LNCAP (cell line): Measurements from ENCODE around the gene SLC38A8.
A peak's percentile ranks its signal among the peaks of the same experiment; 100 is the strongest.

Experiments
- TF ChIP-seq, protein P1 (sequence below): fragments of 450-650 bp; IDR thresholded peaks from 2 replicates; pipeline ENCODE4 v1.5.1; 2017; ENCODE audit warnings: mild to moderate bottlenecking

SLC38A8 gene

DNA sequence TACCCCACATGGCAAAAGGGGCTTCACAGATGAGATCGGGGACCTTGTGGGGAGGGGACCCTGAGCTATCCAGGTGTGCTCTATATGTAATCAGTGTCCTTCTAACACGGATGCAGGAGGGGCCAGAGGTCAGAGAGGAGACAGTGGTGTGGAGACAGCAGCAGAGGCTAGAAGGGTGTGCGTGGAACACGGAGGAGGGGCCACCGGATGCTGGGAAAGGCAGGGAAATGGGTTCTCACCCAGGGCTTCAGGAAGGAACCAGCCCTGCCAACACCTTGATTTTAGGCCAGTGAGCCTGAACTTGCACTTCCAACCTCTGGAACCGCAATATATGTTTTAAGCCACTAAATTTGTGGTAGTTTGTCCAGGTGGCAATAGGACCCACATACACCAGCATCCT, 4.6 kb upstream of the SLC38A8 start:
- TF ChIP-seq, protein P1, sequence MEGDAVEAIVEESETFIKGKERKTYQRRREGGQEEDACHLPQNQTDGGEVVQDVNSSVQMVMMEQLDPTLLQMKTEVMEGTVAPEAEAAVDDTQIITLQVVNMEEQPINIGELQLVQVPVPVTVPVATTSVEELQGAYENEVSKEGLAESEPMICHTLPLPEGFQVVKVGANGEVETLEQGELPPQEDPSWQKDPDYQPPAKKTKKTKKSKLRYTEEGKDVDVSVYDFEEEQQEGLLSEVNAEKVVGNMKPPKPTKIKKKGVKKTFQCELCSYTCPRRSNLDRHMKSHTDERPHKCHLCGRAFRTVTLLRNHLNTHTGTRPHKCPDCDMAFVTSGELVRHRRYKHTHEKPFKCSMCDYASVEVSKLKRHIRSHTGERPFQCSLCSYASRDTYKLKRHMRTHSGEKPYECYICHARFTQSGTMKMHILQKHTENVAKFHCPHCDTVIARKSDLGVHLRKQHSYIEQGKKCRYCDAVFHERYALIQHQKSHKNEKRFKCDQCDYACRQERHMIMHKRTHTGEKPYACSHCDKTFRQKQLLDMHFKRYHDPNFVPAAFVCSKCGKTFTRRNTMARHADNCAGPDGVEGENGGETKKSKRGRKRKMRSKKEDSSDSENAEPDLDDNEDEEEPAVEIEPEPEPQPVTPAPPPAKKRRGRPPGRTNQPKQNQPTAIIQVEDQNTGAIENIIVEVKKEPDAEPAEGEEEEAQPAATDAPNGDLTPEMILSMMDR: no peak

DNA sequence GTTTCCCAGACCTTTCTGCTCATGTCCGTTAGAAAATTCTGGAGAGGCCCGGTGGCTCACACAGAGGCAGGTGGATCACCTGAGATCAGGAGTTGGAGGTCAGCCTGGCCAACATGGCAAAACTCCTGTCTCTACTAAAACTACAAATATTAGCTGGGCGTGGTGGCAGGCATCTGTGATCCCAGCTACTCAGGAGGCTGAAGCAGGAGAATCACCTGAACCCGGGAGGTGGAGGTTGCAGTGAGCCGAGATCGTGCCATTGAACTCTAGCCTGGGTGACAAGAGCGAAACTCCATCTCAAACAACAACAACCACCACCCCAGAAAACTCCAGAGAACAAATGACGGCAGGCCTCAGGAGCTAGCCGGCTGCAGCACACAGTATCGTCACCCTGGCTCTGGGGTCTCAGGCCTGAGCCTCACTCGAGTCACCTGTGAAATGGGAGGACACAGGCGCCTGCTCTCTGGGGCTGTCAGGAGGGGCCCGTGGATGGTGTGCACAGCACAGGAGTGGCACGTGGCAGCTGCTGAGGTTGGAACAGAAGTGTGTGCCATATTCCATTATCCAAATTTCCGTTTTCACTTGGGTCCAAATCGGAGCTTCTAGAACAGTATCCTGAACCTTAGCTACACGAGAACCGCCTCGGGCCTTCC, 3.3 kb upstream of the SLC38A8 start:
- TF ChIP-seq, protein P1: no peak

DNA sequence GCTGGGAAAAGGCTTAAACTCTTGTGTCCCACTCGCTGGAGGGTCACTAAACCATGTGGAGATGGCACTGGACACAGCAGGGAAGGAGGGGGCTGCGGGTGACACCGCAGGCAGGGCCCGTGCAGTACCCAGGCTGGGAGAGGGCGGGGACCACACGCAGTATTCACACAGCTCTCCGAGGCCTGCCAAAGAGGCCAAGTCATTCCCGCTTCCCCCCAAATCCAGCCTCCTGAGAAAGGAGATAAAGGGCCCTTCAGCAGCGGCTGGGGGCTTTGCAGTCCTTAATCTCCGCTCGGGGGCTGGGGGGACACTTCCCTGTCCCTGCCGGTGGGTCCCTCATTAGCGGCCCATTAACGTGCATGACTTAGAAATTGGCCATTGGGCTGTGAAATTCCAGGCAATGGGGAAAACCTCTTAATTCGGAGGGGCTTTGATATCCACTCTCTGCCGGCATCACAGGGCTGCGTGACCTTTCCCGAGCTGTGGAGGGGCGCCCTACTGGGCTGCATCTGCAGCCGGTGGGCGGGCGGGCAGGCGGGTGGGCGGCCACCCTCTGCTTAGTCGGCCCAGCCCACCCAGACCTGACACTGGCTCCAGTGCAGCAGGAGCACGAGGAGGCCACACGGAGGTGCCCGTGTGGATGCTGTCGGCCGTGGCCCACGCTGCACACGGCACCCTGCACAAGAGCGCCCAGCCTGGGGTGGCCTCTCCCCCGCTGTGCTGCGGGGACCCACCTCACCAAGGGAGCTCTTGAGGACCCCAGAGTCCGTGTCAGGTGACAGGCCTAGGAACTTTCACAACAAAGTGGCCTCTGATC, 2.6 kb upstream of the SLC38A8 start:
- TF ChIP-seq, protein P1: no peak

DNA sequence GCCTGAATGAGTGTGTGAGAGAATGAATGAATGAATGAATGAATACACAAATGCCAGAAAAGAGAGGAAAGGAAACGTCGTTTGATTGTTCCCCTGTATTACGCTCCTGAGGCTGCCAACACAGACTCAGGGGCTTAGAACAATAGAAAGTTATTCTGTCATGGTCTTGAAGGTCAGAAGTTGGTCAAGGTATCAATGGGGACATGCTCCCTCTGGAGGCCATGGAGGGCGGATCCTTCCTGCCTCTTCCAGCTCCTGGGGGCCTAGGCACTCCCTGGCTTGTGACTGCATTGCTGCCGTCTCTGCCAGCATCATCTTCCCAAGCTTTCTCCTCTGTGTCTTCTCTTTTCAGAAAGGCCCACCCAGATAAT, 1.5 kb upstream of the SLC38A8 start:
- TF ChIP-seq, protein P1: peak; percentile 40; the same call in 1 of the 2 replicates

DNA sequence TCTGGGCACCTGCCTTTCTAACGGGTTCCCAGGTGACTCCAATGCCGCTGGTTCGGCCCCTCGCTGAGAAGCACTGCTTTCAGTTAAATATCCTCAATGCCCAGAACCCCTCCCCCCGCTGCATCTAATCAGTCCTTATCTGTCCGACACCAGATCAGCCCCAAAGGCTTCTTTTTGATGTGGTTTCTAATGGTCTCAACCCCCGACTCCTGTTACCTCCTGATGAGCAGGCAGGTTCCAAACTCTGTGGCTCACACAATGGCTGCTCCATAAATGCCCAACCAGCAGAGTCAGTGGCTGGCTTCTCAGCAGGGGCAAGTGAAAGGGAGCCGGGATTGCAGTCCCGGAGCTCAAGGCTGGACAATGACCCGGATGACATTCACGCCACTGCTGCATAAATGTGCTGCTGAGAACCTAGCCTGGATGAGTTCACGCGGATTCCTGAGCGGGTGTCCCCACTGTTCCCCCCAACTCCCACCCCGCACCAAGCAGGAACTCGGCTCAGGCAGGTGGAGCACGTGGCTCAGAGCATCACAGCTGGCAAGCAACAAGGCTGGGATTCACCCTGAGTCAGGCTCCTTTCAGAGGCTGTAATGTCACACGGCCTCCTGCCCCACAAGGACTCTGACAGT, 1.0 kb upstream of the SLC38A8 start:
- TF ChIP-seq, protein P1: no peak

DNA sequence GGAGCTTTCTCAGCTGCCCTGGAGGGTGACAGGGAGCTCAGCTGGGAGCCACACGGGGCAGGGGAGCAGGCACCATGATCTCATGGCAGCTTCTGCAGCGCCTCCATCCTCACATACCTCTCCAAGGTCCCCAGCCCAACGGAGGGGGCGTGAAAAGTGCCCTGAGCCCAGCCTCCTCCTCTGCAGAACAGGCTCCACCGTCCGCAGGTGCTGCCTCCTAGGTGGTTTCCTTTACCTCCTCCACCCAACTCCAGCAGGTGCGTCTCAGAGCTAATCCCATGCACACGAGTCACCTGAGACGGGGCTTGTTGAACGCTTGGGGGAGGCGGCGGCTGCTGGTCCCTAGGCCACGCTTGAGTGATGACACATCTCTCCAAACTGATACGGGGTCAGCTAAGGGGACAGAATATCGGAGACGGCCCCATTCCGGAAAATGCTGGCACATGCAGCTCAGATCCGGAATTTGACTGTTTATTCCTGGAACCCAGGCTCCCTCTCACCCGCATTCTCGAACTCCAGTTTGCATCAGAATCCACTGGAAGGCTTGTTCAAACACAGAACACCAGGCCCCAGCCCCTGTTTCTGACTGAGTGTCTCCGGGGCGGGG, 387 bp upstream of the SLC38A8 start:
- TF ChIP-seq, protein P1: no peak

DNA sequence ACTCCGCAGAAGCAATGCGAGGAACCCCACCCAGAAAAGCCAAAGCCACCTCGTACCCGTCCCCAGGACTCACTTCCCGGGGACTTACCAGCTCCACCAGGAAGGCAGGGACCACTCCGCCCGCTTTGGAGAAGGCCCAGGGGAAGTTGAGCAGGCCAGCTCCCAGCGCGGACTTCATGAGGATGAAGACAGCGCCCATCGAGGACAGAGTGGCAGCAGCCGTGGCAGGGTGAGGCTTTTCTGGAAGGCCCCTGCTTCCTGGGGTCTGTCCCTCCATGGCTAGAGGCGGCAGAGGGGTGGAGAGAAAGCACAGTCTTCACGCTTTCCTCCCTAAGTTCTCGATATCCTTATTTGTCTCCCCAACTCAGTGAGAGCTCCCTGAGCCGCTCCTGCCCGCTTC, 714 bp downstream of the SLC38A8 start:
- TF ChIP-seq, protein P1: no peak
